HG03135 (cell line): Measurements from ENCODE around the gene MCM5.
"Not testable (repeated sequence)": the region's sequence is repeated elsewhere in the genome, so short reads cannot be mapped to it uniquely, and the experiment has no call there.

Experiments
- ATAC-seq: cut with Tn5 transposase; IDR thresholded peaks from one replicate; pipeline ENCODE4 v1.9.1; 2021; ENCODE audit warnings: mild to moderate bottlenecking, moderate library complexity; ENCODE audit not compliant: unreplicated experiment

MCM5 gene

GRCh38 chr22:35399678-35400500, at the start of gene MCM5:
TSS of gene MCM5 (plus strand) at chr22:35400140. CDS start at chr22:35400439, 299 bp downstream.
- peak; percentile 86 for ATAC-seq

DNA sequence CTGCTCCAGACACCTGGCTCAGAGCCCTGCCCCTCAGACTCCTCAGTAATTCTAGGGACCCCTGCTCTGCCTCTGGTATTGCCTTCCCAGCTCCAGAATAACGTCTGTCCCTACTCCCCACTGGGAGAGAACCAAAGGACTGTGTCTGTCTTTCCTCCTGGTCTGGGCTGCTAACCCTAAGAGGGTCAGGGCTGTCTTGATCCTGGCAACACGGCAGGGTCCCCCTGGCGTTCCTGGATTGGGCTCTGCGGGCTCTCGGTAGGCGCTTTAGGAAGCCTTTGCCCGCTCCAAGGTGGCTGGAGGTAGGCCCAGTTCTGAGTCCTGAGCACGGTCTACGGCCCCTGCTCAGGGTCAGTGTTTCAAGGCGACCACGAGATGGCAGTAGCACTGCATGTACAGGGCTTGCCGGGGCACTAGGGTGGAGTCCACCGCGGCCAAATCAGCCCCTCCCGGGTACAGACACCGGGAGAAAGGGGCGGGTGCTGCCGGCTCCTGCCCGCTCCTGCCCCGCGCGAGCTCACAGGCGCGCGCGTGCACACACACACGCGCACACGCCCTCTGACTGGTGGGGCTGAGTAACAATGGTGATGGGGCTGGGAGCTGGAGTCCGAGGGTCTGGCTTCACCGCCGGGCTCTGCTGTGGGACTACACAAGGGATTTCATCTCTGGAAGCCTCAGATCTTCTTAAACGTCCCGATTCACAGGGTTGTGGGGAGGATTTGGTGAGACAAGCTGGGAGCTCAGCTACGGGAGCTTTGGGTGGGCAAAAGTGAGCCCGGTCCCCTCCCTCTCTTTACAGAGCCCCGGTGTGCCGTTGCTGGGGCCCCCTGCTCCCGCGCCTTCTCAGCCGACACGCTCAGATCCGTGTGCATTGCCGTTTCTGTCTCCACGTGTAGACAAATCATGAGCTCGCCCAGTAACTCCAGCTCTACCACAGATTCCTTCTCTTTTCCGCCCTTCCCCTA, 49.1 kb upstream of the MCM5 start:
- ATAC-seq: peak; percentile 64

DNA sequence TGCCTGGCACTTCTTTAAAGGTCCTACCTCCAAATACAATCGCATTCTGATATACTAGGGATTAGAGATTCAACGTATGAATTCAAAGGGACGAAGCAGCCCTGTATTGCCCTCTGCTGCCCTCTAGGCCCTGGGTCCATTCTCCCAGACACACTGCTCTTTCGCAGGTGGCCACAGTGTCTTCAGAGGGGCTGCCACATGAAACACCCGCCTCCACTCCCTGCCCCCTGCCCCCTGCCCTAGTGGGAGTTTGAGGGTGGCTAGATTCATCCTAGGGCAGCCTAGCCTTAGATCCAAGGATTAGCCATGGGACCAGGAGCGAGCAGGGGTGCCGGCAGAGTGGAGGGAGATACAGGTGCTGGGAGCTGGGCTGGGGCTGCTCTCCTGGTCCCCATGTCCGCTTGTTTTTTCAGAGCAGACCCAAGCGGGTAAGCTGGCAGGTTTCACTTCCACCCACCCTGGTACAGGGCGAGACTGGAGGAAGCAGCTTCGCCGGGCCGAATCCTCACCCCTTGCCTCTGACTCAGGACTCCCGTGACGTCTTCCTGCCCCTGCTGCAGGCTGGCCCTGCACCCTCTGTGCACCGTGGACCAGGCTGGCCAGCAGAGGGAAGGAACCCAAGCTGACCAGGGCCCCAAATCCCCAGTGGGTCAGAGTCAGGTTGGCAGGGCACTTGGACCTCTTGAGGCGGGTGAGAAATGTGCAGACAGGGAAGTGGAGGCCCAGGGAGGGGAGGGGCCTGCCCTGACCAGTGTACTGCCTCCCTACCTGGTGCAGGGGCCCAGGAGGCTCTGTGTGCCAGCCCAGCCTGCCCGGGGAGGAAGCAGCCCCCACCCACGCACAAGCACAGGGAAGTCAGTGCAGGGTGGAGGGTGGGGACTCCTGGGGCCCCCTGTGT, 47.5 kb upstream of the MCM5 start:
- ATAC-seq: no peak

GRCh38 chr22:35353318-35353717, 46.6 kb upstream of the MCM5 start:
- no peak for ATAC-seq

DNA sequence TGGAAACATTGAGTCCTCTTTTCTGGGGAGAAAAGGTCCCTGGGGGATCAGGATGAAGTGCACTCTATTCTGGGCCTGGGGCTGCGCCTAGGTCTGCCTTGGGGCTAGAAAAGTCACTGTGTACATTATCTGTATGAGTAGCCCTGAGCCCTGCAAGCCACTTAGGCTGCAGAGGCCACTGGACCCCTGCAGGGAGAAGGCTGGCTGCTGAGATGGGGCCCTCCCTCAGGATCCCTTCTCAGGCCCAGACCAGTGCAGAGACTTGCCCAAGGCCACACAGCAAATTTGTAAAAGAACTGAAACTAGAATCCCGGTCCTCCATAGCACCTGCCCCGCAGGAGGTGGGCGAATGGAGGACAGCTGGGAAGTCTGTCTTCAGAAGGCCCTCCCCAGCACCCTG, 45.9 kb upstream of the MCM5 start:
- ATAC-seq: no peak

DNA sequence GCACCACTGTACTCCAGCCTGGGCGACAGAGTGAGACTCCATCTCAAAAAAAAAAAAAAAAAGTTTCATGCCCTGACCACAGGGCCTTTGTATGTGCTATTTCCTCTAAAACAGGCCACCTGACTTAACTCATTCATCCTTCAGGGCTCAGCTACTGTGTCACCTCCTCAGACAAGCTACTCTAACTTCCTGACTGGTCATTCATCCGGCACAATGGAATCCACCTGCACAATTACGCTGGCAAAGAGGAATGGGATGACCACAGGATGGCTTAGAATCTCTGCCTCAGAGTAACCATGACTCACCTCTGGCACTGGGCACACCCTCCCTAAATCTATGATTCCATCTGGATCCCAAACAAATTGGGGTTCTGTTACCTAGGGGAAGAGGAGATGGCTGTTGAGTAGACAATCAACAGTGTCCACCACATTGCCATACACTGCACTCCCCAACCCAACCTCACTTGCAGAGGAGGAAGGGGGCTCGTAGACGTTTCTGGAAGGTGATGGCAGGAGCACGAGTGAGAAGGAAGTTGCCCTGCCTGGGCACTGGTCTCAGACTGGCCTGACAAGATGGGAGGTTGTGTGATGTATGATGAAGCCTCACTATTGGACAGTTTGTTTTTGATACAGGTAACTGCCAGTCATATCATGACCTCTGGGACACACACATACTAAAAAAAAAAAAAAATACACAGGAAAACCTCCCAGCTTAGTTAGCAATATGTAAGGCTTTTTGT, 41.9 kb upstream of the MCM5 start:
- ATAC-seq: no peak

- no peak for ATAC-seq
Measured at GRCh38 chr22:35359380-35360065, 40.4 kb upstream of the MCM5 start.

- ATAC-seq: no peak
Measured at GRCh38 chr22:35361001-35361558, 38.9 kb upstream of the MCM5 start.

DNA sequence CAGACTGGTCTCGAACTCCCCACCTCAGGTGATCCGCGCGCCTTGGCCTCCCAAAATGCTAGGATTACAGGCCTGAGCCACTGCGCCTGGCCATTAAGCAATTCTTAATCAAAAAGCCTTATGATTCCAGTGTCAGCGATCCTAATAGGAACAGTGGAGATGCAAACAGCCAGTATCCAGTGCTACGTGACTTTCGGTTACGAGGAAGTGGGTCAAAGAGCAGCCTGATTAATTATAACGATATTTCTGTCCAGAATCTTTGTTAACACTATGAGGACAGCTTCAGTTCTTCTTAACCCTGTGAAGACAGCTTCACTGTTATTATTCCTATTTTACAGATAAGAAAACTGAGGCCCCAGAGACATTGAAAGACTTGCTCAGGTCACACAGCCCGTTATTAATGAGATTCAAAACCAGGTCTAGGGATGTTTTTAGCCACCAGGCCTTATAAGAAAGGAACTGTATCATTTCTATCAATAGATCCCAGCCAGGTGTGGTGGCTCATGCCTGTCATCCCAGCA, 36.3 kb upstream of the MCM5 start:
- ATAC-seq: no peak

- ATAC-seq: not testable (repeated sequence)
Measured at GRCh38 chr22:35364230-35364629, 35.7 kb upstream of the MCM5 start.

DNA sequence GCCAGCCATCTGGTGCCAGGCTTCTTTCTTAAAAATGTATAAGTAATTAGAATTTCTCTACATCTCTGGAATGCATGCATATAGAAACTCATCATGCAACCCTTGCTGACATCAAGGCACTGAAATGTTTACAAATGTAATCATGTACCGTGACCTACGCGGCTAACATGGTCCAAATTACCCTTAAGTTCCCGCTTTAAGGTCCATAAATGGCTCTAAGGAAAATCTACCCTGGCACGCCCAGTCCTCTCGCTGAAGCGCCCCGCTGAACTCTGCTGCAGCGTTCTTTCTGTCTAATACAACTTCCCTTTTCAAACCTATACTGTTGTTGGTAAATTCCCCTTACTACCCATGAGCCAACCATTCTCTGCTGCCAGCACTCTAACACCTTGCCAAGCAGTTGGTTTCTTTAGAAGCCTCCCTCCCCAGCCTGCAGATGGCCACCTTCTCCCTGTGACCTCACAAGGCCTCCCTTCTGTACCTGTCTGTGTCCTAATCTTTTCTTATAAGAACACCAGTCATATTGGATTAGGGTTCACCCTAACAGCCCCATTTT, 32.5 kb upstream of the MCM5 start:
- ATAC-seq: no peak

DNA sequence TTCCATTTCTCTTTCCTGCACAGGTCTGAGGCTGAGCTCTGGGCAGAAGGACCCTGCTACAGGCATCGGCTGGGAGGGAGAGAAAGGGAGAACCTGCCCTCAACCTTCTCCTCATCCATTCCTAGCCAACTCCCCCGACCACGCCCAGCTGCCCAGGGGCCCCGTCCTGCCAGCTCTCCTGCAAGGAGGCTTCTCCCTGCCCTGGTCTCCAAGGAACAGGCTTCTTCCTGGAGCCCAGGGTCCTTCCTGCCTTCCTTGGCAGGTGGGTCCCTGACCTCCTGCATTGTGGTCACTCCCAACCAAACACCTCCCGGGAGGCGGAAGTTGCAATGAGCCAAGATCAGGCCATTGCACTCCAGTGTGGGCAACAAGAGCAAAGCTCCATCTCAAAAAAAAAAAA, 31.6 kb upstream of the MCM5 start:
- no peak for ATAC-seq

- no peak for ATAC-seq
Measured at GRCh38 chr22:35369996-35370395, 29.9 kb upstream of the MCM5 start.

DNA sequence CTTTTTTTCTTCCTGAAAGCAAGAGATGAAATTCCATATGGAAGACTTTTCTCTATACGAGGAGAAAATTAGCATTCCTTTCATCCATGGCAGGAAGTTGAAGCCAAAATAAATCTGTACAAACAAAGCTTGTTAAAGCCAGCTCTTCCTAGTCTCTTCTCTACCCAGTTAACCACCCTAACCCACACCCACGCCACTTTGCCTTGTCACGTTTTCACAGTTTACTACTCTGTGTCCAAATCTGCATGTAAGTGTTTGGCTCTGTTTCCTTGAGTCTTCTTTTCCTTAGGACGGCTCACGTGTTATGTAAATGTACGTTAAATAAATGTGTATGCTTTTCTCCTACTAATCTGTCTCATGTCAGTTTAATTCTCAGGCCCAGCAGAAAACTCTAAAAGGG, 26.2 kb upstream of the MCM5 start:
- ATAC-seq: no peak

DNA sequence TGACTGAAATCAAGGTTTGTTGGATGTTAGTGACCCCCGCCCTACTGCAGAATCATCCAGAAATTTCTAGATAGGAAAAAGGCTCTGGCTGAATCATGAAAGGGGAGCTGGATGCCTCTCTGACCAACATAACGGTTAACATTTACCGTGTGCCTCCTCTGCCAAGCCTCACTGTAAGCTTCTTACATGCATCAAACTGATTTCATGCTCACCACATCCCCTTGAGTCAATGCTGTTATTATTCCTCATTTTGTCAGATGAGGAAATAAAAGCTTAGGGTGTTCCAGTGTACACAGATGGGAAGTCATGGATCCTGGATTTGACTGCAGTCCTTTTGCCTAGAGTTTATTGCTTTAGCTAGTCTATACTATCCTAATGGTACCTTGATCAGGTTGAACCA, 24.9 kb upstream of the MCM5 start:
- no peak for ATAC-seq

DNA sequence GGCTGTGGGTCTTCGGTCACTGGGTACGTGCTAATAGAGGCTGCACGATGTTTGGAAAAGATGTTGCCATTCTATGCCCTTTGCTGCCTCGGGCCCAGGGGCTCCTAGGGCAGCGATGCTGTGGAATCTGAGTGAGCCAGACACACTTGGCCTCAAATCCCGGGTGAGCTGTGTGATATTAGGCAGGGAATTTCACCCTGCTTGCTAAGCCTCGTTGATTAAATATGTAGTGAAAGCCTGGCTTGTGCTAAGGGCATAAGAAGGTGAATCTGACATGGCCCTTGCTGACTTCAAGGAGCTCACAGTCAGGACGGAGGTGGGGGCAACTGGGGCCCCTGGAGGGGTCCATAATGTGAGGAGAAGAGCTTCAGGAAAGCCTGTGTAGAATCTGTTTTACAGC, 24.4 kb upstream of the MCM5 start:
- ATAC-seq: no peak

DNA sequence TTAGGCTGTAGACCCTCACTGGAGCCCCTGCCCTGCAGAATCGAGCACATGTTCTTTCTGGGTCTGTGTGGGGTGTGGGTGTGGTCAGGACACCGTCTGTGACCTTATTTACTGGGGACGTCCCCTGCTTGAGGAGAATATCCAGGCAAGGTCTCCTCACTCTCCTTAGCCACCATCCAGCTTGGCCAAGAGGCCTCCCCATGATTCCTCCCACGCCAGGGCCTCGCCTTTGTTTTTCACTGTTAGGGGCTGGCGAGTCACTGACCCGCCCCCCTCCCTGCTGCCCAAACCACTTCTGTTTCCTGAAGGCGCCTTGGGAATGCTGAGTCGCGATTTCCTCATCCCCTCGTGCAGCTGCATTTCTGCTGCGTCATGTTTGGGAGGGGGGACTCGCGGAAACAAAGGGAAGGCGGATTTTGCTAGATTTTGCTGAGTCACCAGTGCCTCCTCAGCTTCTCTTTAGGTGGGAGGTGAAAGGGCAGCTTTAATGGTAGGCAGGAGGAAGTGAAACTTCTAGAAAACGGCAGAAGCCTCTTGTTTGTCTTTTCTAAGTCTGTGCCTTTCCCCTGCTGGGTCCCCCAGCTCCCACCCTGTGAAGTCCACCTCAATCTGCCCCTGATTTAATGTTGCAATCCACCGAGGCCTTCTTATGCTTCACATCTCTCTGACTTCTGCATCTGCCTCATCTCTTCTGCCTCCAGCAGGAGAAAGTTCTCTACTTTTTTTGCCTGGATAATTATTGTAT, 23.0 kb upstream of the MCM5 start:
- ATAC-seq: peak; percentile 58

DNA sequence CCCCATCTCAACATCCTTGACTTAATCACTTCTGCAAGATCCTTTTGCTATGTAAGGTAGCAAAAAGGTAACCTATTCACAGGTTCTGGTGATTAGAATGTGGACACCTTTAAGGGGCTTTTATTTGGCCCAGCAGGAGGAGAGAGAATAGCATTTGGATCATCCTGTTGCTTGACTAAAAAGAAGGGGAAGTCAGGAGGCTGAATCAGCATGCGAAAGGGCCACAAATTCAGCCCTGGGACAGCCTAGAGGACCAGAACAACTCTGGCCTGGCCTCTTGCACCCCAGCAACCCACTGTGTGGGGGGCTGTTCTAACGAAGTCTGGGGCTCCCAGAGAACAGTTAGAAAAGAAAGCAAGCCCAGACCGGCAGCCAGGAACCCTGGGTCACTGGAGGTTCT, 22.2 kb upstream of the MCM5 start:
- no peak for ATAC-seq
